ENCODE data around the gene HID1.

GRCh38 chr17:74939534-74939933 lies 33.0 kb downstream of the HID1 start:
- TF ChIP-seq EZH2 (optimal IDR thresholded peaks at IDR 0.05; ENCODE audit: low read depth, low read length) (no peak), EZH2phosphoT487 (IDR thresholded peaks at IDR 0.05; ENCODE audit: low read length) (no peak)
- TF ChIP-seq, protein P1, sequence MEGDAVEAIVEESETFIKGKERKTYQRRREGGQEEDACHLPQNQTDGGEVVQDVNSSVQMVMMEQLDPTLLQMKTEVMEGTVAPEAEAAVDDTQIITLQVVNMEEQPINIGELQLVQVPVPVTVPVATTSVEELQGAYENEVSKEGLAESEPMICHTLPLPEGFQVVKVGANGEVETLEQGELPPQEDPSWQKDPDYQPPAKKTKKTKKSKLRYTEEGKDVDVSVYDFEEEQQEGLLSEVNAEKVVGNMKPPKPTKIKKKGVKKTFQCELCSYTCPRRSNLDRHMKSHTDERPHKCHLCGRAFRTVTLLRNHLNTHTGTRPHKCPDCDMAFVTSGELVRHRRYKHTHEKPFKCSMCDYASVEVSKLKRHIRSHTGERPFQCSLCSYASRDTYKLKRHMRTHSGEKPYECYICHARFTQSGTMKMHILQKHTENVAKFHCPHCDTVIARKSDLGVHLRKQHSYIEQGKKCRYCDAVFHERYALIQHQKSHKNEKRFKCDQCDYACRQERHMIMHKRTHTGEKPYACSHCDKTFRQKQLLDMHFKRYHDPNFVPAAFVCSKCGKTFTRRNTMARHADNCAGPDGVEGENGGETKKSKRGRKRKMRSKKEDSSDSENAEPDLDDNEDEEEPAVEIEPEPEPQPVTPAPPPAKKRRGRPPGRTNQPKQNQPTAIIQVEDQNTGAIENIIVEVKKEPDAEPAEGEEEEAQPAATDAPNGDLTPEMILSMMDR (IDR thresholded peaks at IDR 0.05; ENCODE audit: low read length): no peak
